Stimulated activated CD8-positive, alpha-beta memory T cell treated with anti-CD3 and anti-CD28 coated beads, Interleukin-12 subunit alpha, Interleukin-12 subunit beta, amount 100 ng/mL, for 4 hours (primary cell): ENCODE results near the gene SLC15A3.

Experiments
- DNase-seq: peaks from one replicate; pipeline ENCODE4 v3.0.0-alpha.2; 2020; ENCODE audit warnings: low read depth

Gene SLC15A3

GRCh38 chr11:60951904-60952741 is at the start of gene SLC15A3:
TSS of gene SLC15A3 (minus strand) at chr11:60952176. CDS start at chr11:60951551, 625 bp downstream.
- DNase-seq: no peak

GRCh38 chr11:61000426-61000825 is 48.5 kb upstream of the SLC15A3 start:
- no peak for DNase-seq

- no peak for DNase-seq
Observed at GRCh38 chr11:60996381-60997138, 44.6 kb upstream of the SLC15A3 start.

- DNase-seq: no peak
Observed at GRCh38 chr11:60995798-60996197, 43.8 kb upstream of the SLC15A3 start.

- no peak for DNase-seq
Observed at GRCh38 chr11:60994541-60995080, 42.6 kb upstream of the SLC15A3 start.

GRCh38 chr11:60993615-60994014 is 41.6 kb upstream of the SLC15A3 start:
- DNase-seq: no peak

- DNase-seq: no peak
Observed at GRCh38 chr11:60992842-60993409, 41.0 kb upstream of the SLC15A3 start.

- DNase-seq: no peak
Observed at GRCh38 chr11:60991457-60991856, 39.5 kb upstream of the SLC15A3 start.

- no peak for DNase-seq
Observed at GRCh38 chr11:60989093-60989650, 37.2 kb upstream of the SLC15A3 start.

- no peak for DNase-seq
Observed at GRCh38 chr11:60988658-60989057, 36.7 kb upstream of the SLC15A3 start.

- no peak for DNase-seq
Observed at GRCh38 chr11:60987577-60988277, 35.8 kb upstream of the SLC15A3 start.

GRCh38 chr11:60985991-60986915 is 34.3 kb upstream of the SLC15A3 start:
- DNase-seq: peak; percentile 73

- no peak for DNase-seq
Observed at GRCh38 chr11:60985501-60985900, 33.5 kb upstream of the SLC15A3 start.

GRCh38 chr11:60984636-60985035 is 32.7 kb upstream of the SLC15A3 start:
- DNase-seq: no peak

- DNase-seq: no peak
Observed at GRCh38 chr11:60984149-60984548, 32.2 kb upstream of the SLC15A3 start.

GRCh38 chr11:60982184-60982583 is 30.2 kb upstream of the SLC15A3 start:
- DNase-seq: no peak

GRCh38 chr11:60981515-60981914 is 29.5 kb upstream of the SLC15A3 start:
- no peak for DNase-seq

GRCh38 chr11:60978546-60979380 is 26.8 kb upstream of the SLC15A3 start:
- peak; percentile 39 for DNase-seq

GRCh38 chr11:60977836-60978235 is 25.9 kb upstream of the SLC15A3 start:
- no peak for DNase-seq

GRCh38 chr11:60977224-60977623 is 25.2 kb upstream of the SLC15A3 start:
- DNase-seq: no peak
